ENCODE results near the gene NEDD4L.

DNA sequence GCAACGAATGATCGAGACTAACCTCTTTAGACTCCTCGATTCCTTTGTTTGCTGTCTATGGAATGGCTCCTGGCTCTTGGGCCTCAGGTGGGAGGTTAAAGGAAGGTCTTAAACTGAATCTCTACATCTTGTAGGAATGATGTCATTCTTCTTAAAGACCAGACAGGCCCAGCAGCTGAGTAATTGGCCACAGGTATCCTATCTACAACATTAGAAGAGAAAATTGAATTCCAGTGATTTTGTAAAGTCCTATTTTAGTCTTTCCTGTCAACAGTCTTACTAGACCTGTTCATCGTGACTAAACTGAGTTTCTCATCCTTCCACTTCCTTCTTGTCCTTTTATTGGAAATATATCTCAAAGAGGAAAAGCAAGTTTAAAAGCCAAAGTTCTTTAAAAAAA is 310.0 kb downstream of the NEDD4L start:
- TF ChIP-seq, protein P1, sequence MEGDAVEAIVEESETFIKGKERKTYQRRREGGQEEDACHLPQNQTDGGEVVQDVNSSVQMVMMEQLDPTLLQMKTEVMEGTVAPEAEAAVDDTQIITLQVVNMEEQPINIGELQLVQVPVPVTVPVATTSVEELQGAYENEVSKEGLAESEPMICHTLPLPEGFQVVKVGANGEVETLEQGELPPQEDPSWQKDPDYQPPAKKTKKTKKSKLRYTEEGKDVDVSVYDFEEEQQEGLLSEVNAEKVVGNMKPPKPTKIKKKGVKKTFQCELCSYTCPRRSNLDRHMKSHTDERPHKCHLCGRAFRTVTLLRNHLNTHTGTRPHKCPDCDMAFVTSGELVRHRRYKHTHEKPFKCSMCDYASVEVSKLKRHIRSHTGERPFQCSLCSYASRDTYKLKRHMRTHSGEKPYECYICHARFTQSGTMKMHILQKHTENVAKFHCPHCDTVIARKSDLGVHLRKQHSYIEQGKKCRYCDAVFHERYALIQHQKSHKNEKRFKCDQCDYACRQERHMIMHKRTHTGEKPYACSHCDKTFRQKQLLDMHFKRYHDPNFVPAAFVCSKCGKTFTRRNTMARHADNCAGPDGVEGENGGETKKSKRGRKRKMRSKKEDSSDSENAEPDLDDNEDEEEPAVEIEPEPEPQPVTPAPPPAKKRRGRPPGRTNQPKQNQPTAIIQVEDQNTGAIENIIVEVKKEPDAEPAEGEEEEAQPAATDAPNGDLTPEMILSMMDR (IDR thresholded peaks at IDR 0.05): no peak
- TF ChIP-seq REST (IDR thresholded peaks at IDR 0.05; ENCODE audit: insufficient read depth in 1 of 2, low read depth in 2 of 2, low read length in 1 of 2) (no peak), POLR2AphosphoS5 (IDR thresholded peaks at IDR 0.05; ENCODE audit: low read depth, low read length) (no peak), SIN3A (IDR thresholded peaks at IDR 0.05; ENCODE audit: borderline replicate concordance, insufficient read depth, low read depth, low read length) (no peak)
